NT2/D1 (cell line): ENCODE results near the gene ANKRD61.

ENCODE experiments used
- SUZ12 ChIP-seq: IDR thresholded peaks from 2 replicates; pipeline ENCODE4 v1.6.1; 2011; ENCODE audit not compliant: insufficient read length, insufficient read depth; ENCODE audit errors: extremely low read depth
- YY1 ChIP-seq: IDR thresholded peaks from 2 replicates; pipeline ENCODE4 v1.6.1; 2011; ENCODE audit not compliant: insufficient read length, insufficient read depth
- ZNF274 ChIP-seq: IDR thresholded peaks from 2 replicates; pipeline ENCODE4 v1.6.1; 2011; ENCODE audit warnings: mild to moderate bottlenecking, low read depth, low read length

DNA sequence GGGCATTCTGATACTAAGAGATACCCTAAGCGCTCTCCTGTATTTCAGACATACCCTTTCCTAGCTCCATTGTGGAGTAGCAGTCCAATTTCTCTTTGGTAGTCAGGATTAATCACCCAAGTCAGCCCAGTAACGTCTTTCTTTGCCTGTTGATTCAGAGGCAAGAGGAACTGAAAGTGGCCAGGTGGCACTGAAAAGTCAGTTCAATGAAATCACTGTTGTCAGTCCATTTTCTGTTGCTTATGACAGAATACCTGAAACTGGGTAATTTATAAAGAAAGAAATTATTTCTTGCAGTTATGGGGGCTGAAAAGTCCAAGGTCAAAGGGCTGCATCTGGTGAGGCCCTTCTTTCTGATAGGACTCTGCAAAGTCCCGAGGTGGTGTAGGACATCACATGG is 40.2 kb downstream of the ANKRD61 start:
- TF ChIP-seq YY1 (no peak), ZNF274 (no peak), SUZ12 (no peak)
